Heart right ventricle (tissue), 16 donors: ENCODE data around the gene PRMT7. TPM values are rescaled to one million over a fixed set of nuclear protein-coding genes. Genes with fewer than 3 reads are reported as not detected.

Experiments used
- ATAC-seq, 8 donors: fragments of 200-7000 bp; cut with Tn5 transposase; one replicate each; pipeline ENCODE4 v1.9.1; 2020; ENCODE audit warnings: mild to moderate bottlenecking in 8 of 8, moderate library complexity in 8 of 8, moderate number of reproducible peaks in 1 of 8
- DNase-seq, 2 donors: peaks; one replicate each; pipeline ENCODE4 v3.0.0-alpha.2; 2020
- H3K27ac ChIP-seq, 10 donors: fragments of 200-600 bp; sonication (generic) in 2 of 10; one replicate each; pipeline versions ENCODE4 v1.5.0 to v1.8.0; 2020 to 2022; ENCODE audit warnings: mild to moderate bottlenecking in 3 of 10
- H3K27me3 ChIP-seq, 7 donors: fragments of 200-600 bp; one replicate each; pipeline ENCODE4 v1.8.0; 2021 to 2022; ENCODE audit warnings: mild to moderate bottlenecking in 2 of 7
- H3K36me3 ChIP-seq, 9 donors: fragments of 200-600 bp; sonication (generic) in 1 of 9; one replicate each; pipeline versions ENCODE4 v1.5.0 to v1.8.0; 2020 to 2022; ENCODE audit warnings: mild to moderate bottlenecking in 2 of 9
- H3K4me1 ChIP-seq, 9 donors: fragments of 200-600 bp; sonication (generic) in 1 of 9; one replicate each; pipeline versions ENCODE4 v1.5.0 to v1.8.0; 2020 to 2022; ENCODE audit warnings: mild to moderate bottlenecking in 4 of 9
- H3K4me3 ChIP-seq, 10 donors: fragments of 200-600 bp; sonication (generic) in 2 of 10; one replicate each; pipeline versions ENCODE4 v1.5.0 to v1.8.0; 2020 to 2022; ENCODE audit warnings: mild to moderate bottlenecking in 7 of 10, moderate library complexity in 2 of 10
- H3K9me3 ChIP-seq, 11 donors: fragments of 200-600 bp in 10 of 11; sonication (generic) in 2 of 11; one replicate each; pipeline versions ENCODE4 v1.5.0 to v1.8.0; 2013 to 2022; ENCODE audit warnings: mild to moderate bottlenecking in 2 of 11, control low read depth in 1 of 11, moderate library complexity in 1 of 11
- WGBS, 2 donors: extraction: QIAGEN DNeasy Blood & Tissue Kit; methylation state at CpG; one replicate each; pipeline ENCODE4 v1.1.7; 2013; ENCODE audit warnings: inconsistent platforms in 1 of 2; 5-methylcytosine and 5-hydroxymethylcytosine counted together
- intact Hi-C, 10 donors: fragments of 100-400 bp; cut with DNase I; formaldehyde crosslinking; loops; one replicate each; pipeline versions ENCODE4 v1.11.1 to v1.14.2; 2022
- polyA plus RNA-seq, 2 donors: library from polyadenylated mRNA; stranded (reverse); fragments of 200-250 nt; gene quantifications; one replicate each; pipeline ENCODE4 v1.2.3, GENCODE V29; 2013
- total RNA-seq, 10 donors: library from RNA; stranded (reverse); fragmentation: NEBNext Ultra II Directional in 3 of 10; extraction: Animal tissue kit (Norgen Biotek cat#: 25700) in 3 of 10; gene quantifications; one replicate each; pipeline versions ENCODE4 v1.2.1 to v1.2.4, GENCODE V29; 2021 to 2023
- TF ChIP-seq, protein P1 (sequence below), 9 donors: fragments of 200-600 bp; sonication (generic) in 2 of 9; IDR thresholded peaks; one replicate each; pipeline versions ENCODE4 v1.5.0 to v1.8.0; 2021 to 2022; ENCODE audit warnings: antibody characterized with exemption in 9 of 9, mild to moderate bottlenecking in 5 of 9, moderate library complexity in 1 of 9
- donor health status: Arrhythmogenic right ventricular cardiomyopathy.
- donor health status: ischemic (EF 13 %, LVEDD 7.1; RV severe dilation, severe dysfunction).
- donor health status: healthy with polysubstance abuse.
- donor health status: DM: no; HTN: yes; CAD: no.
- donor health status: DM: no; HTN: no; CAD: no.
- donor health status: ischemic (EF 25% LVEDD 6.9; RV normal size, moderate dysfunction).
- donor health status: ischemic (EF 25% LVEDD 5.7; RV mildly dilated, moderate dysfunction).
- donor health status: healthy.
- donor health status: DM: yes; HTN: yes; CAD: no.
- donor health status: Ischemic cardiomyopathy.
- donor health status: ischemic (EF 35%, LVEDD 5.7; RV mildly dilated, moderate dysfunction).
- donor health status: nonischemic (EF 11% LVEDD 7.7; RV severe dilation, severe dysfunction).
- donor health status: DM: yes; HTN: yes; CAD: no.
- donor health status: PGD.
- donor health status: ischemic (EF 29% LVEDD 5.4; RV normal size, mild dysfunction).
- donor health status: nonischemic (EF 23%, LVEDD 6.1; RV moderate dilation, normal function).

Gene PRMT7
- total and polyA plus RNA-seq, 12 donors = 18.1 to 57.8 (median 30.7) TPM

DNA sequence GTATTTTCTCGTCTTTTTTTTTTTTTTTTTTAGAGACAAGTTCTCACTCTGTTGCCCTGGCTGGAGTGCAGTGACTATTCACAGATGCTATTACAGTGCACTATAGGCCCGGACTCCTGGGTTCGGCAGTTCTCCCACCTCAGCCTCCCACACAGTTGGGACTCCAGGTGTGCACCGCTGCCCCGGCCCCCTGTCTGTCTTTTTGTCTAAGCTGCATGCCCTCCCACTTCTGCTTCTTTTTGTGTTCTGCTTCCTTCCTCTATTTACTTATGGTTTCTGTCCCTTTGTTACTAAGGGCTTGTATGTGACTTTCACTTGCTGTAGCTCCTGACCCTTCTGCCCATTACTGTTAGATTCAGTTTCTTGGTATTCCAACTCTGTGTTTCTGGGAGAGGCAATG is 26.0 kb upstream of the PRMT7 start:
- DNase-seq = no peak
- peak in 3 of 8 donors; percentile 8 to 14 (median 10) for ATAC-seq
- TF ChIP-seq, protein P1, sequence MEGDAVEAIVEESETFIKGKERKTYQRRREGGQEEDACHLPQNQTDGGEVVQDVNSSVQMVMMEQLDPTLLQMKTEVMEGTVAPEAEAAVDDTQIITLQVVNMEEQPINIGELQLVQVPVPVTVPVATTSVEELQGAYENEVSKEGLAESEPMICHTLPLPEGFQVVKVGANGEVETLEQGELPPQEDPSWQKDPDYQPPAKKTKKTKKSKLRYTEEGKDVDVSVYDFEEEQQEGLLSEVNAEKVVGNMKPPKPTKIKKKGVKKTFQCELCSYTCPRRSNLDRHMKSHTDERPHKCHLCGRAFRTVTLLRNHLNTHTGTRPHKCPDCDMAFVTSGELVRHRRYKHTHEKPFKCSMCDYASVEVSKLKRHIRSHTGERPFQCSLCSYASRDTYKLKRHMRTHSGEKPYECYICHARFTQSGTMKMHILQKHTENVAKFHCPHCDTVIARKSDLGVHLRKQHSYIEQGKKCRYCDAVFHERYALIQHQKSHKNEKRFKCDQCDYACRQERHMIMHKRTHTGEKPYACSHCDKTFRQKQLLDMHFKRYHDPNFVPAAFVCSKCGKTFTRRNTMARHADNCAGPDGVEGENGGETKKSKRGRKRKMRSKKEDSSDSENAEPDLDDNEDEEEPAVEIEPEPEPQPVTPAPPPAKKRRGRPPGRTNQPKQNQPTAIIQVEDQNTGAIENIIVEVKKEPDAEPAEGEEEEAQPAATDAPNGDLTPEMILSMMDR (IDR thresholded peaks at IDR 0.05) = no peak
- peaks cover 0 to 52% (median 2%) of the 10 kb centered on the region in 9 donors for H3K36me3 ChIP-seq
- WGBS, 2 donors = 52 to 54% methylated on average over 5 of the region's 5 CpGs
- intact Hi-C loops = loop anchor here in 1 of 10 donors (2.0 kb wide), 1 partner anchor 20 kb away; the partner anchor contains the start of gene SLC7A6
- peak overlapping the region in 1 of 10 donors; percentile 12 for H3K4me3 ChIP-seq
- H3K27ac ChIP-seq = peak overlapping the region; percentile 67 to 88 (median 81)
- no peaks in the 10 kb centered on the region for H3K27me3 ChIP-seq
- no peaks in the 10 kb centered on the region for H3K9me3 ChIP-seq
- peaks cover 36 to 100% (median 83%) of the 10 kb centered on the region in 9 donors for H3K4me1 ChIP-seq

DNA sequence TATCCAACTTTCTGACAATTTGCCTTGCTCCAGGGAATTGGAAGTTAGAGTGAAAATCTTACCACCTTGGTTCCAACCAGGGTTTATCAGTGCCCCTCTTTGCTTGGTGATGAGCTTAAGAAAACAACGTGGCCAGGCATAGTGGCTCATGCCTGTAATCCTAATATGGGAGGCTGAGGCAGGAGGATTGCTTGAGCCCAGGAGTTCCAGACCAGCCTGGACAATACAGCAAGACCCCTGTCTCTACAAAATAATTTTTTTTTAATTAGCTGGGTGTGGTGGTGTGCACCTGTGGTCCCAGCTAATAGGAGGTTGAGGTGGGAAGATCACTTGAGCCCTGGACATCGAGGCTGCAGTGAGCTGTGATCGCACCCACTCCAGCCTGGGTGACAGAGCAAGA is 25.1 kb upstream of the PRMT7 start:
- Histone ChIP-seq H3K27ac (peak overlapping the region; percentile 67 to 88 (median 81)), H3K27me3 (no peaks in the 10 kb centered on the region), H3K36me3 (peaks cover 0 to 59% (median 8%) of the 10 kb centered on the region in 9 donors), H3K4me1 (peaks cover 41 to 100% (median 90%) of the 10 kb centered on the region in 9 donors), H3K4me3 (peak overlapping the region in 1 of 10 donors; percentile 1), H3K9me3 (no peaks in the 10 kb centered on the region)
- 87 to 90% methylated on average over 3 of the region's 3 CpGs for WGBS, 2 donors
- intact Hi-C loops = loop anchor here in 1 of 10 donors (2.0 kb wide), 1 partner anchor 21 kb away; the partner anchor contains the start of gene SLC7A6
- no peak for ATAC-seq
- TF ChIP-seq, protein P1 (IDR thresholded peaks at IDR 0.05) = no peak
- DNase-seq = no peak

DNA sequence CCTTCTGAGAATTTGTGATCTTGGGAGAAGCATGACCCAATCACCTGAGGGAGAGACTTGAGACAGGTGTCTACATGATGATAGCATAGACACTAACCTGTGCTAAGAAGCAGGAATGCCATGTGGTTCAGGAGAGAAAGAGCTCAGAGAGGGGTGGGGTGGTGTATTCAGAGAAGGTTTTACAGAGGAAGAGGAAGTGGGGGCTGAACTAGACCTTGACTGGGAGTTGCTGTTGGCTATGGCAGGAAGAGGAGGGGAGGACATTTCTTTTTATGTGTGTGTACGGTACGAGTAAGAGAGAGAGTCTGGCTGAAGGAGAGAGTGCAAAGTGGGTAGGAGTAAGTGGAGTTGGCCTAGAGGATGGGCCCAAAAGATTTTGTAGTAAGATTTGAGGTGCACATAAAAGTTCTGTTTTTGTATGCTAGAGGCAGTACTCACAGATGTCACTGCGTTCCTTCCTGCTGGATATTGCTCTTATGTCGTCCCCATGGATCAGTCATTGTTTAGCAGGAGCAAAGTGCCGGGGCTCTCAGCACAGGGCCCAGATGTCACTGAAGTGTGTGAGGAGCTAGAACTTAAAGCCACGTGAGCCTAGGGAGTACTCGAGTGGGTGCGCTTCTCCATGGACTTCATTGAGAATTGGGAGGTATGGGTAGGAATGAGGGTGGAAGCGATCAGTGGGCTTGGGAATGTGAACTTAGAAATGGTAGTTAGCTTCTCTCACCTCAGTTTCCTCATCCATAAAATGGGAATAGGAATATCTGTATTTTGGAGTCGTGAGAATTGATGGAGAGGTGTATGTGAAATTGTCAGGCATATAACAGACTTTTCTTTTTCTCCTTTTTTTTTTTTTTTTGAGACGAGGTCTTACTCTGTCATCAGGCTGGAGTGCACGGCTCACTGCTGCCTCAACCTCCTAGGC is 24.4 kb upstream of the PRMT7 start:
- no peaks in the 10 kb centered on the region for H3K9me3 ChIP-seq
- peaks cover 0 to 62% (median 16%) of the 10 kb centered on the region in 9 donors for H3K36me3 ChIP-seq
- TF ChIP-seq, protein P1 (IDR thresholded peaks at IDR 0.05) = no peak

More for the DNA sequence above, 24.4 kb upstream of the PRMT7 start:
- H3K4me3 ChIP-seq = peak overlapping the region in 3 of 10 donors; percentile 1 to 17 (median 15)
- ATAC-seq = peak in 5 of 8 donors; percentile 17 to 50 (median 25)
- no peaks in the 10 kb centered on the region for H3K27me3 ChIP-seq
- WGBS, 2 donors = 69 to 83% methylated on average over 12 of the region's 12 CpGs
- H3K4me1 ChIP-seq = peaks cover 43 to 100% (median 94%) of the 10 kb centered on the region in 9 donors
- intact Hi-C loops = no loop called here
- peak overlapping the region; percentile 13 to 88 (median 81) for H3K27ac ChIP-seq
- DNase-seq = no peak
